Small intestine (tissue), 7 donors: Measurements from ENCODE around the gene SEC61A2. TPM values are rescaled to one million over a fixed set of nuclear protein-coding genes. Genes with fewer than 3 reads are reported as not detected.

Experiments used
- DNase-seq, 2 donors: peaks; one replicate each; pipeline versions ENCODE4 v3.0.0 to v3.0.0-alpha.2; 2013
- FAIRE-seq: peaks from 2 replicates; lab custom pipeline; 2012; peaks lifted over from hg19 to GRCh38; lab: Jason Lieb, UNC
- H3K27ac ChIP-seq, 3 donors: one replicate each; pipeline ENCODE4 v1.5.1; 2013; ENCODE audit warnings: low read length in 2 of 3, mild to moderate bottlenecking in 2 of 3, control low read depth in 1 of 3, inconsistent platforms in 1 of 3, low read depth in 1 of 3, moderate library complexity in 1 of 3
- H3K27me3 ChIP-seq, 3 donors: one replicate each; pipeline ENCODE4 v1.6.1; 2013; ENCODE audit warnings: low read length in 3 of 3, inconsistent platforms in 1 of 3; ENCODE audit not compliant: control insufficient read depth in 3 of 3, insufficient read depth in 3 of 3
- H3K36me3 ChIP-seq, 3 donors: one replicate each; pipeline ENCODE4 v1.6.1; 2013; ENCODE audit warnings: low read length in 3 of 3, inconsistent platforms in 1 of 3, low read depth in 1 of 3, mild to moderate bottlenecking in 1 of 3, moderate library complexity in 1 of 3; ENCODE audit not compliant: control insufficient read depth in 3 of 3, insufficient read depth in 2 of 3
- H3K4me1 ChIP-seq, 3 donors: one replicate each; pipeline ENCODE4 v1.6.1; 2013; ENCODE audit warnings: low read length in 2 of 3, inconsistent platforms in 1 of 3, low read depth in 1 of 3, mild to moderate bottlenecking in 1 of 3, moderate library complexity in 1 of 3; ENCODE audit not compliant: control insufficient read depth in 3 of 3, insufficient read depth in 2 of 3
- H3K4me3 ChIP-seq, 3 donors: one replicate each; pipeline ENCODE4 v1.5.1; 2013; ENCODE audit warnings: low read length in 3 of 3, control low read depth in 1 of 3, inconsistent platforms in 1 of 3, low read depth in 1 of 3, mild to moderate bottlenecking in 1 of 3, moderate library complexity in 1 of 3
- H3K9me3 ChIP-seq, 2 donors: one replicate each; pipeline ENCODE4 v1.6.1; 2013; ENCODE audit warnings: low read depth in 1 of 2, low read length in 1 of 2; ENCODE audit not compliant: control insufficient read depth in 2 of 2, insufficient read depth in 1 of 2
- WGBS, 3 donors: extraction: QIAGEN DNeasy Blood & Tissue Kit; methylation state at CpG; one replicate each; pipeline ENCODE4 v1.1.7; 2013; 5-methylcytosine and 5-hydroxymethylcytosine counted together
- polyA plus RNA-seq, 4 donors: library from polyadenylated mRNA; stranded (reverse) in 3 of 4; unstranded in 1 of 4; fragments of 200-250 nt in 3 of 4; fragments of 120-200 nt in 1 of 4; gene quantifications; one replicate each; pipeline versions ENCODE4 v1.2.1 to v1.2.3, GENCODE V29; 2013
- donor health status: healthy with polysubstance abuse.
- donor health status: control.
- donor health status: control.
- donor health status: Bipolar disorder and iron deficiency.
- donor health status: healthy.

The SEC61A2 gene
- polyA plus RNA-seq, 4 donors: 1.4 to 7.4 (median 2.8) TPM

DNA sequence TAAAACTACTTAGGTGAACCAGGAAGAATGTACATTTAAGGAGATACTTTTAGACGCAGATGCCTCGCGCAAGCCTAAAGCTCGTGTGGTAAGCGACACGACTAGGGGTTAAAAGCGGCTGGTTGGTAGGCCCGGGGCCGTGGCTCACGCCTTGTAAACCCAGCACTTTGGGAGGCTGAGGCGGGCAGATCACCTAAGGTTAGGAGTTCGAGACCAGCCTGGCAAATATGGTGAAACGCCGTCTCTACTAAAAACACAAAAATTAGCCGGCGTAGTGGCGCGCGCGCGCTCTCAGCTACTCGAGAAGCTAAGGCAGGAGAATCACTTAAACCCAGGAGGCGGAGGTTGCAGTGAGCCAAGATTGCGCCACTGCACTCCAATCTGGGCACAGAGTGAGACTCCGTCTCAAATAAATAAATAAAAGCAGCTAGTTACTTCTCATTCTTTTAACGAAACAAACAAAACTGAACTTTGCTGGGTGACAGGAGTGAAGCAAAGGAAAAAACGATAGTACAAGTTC lies 65.3 kb downstream of the SEC61A2 start:
- peak overlapping the region in 1 of 3 donors; percentile 95 for H3K27ac ChIP-seq

DNA sequence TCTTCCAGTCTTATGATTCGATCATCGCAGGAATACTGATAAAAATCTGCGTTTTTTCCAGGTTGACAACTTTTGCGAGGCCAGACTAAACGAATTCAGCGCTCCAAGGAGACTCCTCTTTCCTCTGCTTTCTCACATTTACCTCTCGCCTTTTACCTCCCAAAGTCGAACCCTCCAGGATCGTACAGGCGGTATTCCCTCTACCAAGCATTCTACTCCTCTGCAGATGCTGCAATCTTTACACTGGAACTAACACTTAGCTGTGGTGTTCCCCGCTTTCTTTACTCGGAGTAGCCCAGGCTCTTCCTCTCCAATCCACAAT lies 65.8 kb downstream of the SEC61A2 start:
- H3K4me1 ChIP-seq: peaks cover 0 to 8% (median 7%) of the 10 kb centered on the region in 3 donors
- no peaks in the 10 kb centered on the region for H3K9me3 ChIP-seq
- H3K4me3 ChIP-seq: peak overlapping the region; percentile 58 to 86 (median 76)
- WGBS, 3 donors: 0 to 1% (median 0%) methylated on average over 12 of the region's 12 CpGs
- peaks cover 0 to 4% (median 2%) of the 10 kb centered on the region in 3 donors for H3K36me3 ChIP-seq
- DNase-seq (no peak), FAIRE-seq (no peak)
- no peaks in the 10 kb centered on the region for H3K27me3 ChIP-seq
- peak overlapping the region in 2 of 3 donors; percentile 82 to 95 for H3K27ac ChIP-seq

More for the DNA sequence above, 65.3 kb downstream of the SEC61A2 start:
- no peaks in the 10 kb centered on the region for H3K9me3 ChIP-seq
- WGBS, 3 donors: 2 to 3% (median 3%) methylated on average over 27 of the region's 27 CpGs
- H3K4me3 ChIP-seq: peak overlapping the region; percentile 58 to 86 (median 76)
- H3K27me3 ChIP-seq: no peaks in the 10 kb centered on the region
- peaks cover 0 to 2% (median 2%) of the 10 kb centered on the region in 3 donors for H3K36me3 ChIP-seq
- DNase-seq: peak; percentile 43 to 46
- no peak for FAIRE-seq
- peaks cover 0 to 8% (median 7%) of the 10 kb centered on the region in 3 donors for H3K4me1 ChIP-seq

DNA sequence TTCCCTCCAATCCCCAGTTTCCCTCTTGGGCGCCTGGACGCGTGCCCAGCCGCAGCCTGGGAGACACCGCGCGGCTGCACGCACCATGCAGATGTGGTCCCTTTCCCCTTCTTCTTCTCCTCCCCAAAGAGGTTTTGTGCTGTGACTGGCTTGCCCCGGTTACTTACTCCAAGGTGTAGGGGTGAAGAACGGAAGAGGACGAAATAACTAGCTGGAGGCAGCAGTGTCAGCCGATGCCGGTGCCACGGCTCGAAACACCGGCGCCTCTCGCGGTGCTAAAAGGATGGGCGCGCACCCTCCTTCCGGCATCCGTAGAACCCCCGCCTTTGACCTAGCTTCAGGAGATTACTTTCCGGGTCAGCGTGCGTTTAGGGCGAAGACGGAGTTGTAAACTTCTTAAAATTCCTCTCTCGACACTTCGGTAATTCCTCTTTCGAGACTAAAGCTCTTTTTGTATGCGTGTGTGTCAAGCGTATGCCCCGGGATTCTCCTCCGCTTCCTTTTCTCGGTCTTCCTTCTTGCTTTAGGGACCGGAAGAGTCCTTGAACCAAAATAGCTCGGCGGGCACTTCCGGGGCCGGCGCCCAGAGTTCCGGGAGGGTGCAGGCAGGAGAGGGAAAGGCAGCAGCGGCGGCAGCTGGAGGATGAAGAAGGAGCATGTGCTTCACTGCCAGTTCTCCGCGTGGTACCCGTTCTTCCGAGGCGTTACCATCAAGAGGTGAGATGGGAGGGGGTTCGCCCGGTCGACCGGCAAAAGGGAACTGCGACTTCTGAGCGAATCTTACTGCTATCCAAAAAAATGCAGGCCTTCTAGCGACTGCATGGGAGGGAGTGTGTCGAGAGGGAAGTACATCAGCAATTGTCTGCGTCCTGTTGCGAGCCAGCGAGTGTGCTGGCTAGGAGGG lies 66.4 kb downstream of the SEC61A2 start, which contains the start of the genes CDC123 and NUDT5:
CDC123 (plus strand) TSS at position 586 of the 904 bp plus-strand sequence; CDS start at position 644, 58 bp downstream.
NUDT5 (minus strand) TSS at position 289 of the 904 bp plus-strand sequence. CDS start 9,600 bp downstream, outside the sequence.
- peaks cover 0 to 8% (median 7%) of the 10 kb centered on the region in 3 donors for H3K4me1 ChIP-seq
- H3K9me3 ChIP-seq: no peaks in the 10 kb centered on the region
- FAIRE-seq (no peak), DNase-seq (peak; percentile 91 to 96)
- H3K27me3 ChIP-seq: no peaks in the 10 kb centered on the region
- peak within 1 kb of the TSS; percentile 76 to 95 (median 82) for H3K27ac ChIP-seq
- H3K4me3 ChIP-seq: peak within 1 kb of the TSS; percentile 58 to 86 (median 76)
- peaks cover 0 to 10% (median 2%) of the 10 kb centered on the region in 3 donors for H3K36me3 ChIP-seq
- 0% methylated on average over 62 of the region's 62 CpGs for WGBS, 3 donors

DNA sequence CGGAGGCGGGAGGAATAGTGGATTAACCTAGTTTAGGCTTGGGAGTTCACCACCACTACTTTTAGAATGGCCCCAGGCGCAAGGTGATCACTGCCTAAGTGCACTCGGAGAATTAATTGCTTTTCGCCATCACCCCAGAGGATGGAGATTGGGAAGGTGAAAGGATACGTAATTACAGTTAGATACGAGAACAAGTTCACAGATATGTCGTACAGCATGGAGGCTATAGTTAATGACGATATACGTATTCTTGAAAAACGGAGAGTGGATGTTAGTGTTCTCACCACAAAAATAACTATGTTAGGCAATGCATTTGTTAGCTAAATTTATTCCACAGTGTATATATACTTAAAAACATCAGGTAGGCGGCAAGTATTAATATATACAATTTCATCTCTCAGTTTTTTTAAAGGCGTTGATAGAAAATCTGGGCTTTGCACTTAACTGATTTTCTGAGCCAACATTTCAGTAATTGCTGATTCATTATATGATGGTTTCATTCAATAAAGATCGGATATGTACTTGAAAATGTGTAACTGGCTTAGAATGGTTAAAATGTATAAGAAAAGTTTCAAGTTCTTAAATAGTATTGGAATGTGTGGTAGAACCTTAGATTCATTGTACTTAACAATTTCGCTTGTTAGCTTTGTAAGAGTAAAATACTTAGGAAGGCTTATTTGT lies 67.2 kb downstream of the SEC61A2 start:
- H3K9me3 ChIP-seq: no peaks in the 10 kb centered on the region
- peak overlapping the region; percentile 76 to 95 (median 82) for H3K27ac ChIP-seq
- WGBS, 3 donors: 6 to 9% (median 8%) methylated on average over 15 of the region's 15 CpGs
- no peaks in the 10 kb centered on the region for H3K27me3 ChIP-seq
- peak overlapping the region; percentile 58 to 86 (median 76) for H3K4me3 ChIP-seq
- DNase-seq (no peak), FAIRE-seq (no peak)
- peaks cover 0 to 12% (median 7%) of the 10 kb centered on the region in 3 donors for H3K36me3 ChIP-seq
- peaks cover 0 to 8% (median 7%) of the 10 kb centered on the region in 3 donors for H3K4me1 ChIP-seq

DNA sequence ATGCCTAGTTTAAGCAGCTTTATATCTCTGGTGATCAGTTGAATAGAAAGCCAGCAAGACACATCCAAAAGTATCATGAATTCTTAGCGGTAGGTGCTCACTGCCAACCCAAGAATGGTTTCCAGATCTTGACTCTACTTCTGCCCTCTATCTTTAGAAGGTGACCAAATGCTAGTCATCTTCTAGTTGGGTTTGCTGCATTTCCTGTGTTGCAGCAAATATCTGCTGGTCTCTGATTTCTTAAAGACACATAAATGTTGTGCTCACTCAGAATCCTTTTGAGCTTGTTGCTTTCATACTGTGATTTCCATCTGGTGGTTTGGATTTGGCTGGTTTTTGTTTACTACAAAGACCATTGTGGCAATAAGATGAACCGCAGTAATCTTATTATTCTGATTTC lies 68.7 kb downstream of the SEC61A2 start:
- WGBS, 3 donors: 86 to 93% (median 92%) methylated on average over 2 of the region's 2 CpGs
- H3K36me3 ChIP-seq: peaks cover 0 to 18% (median 8%) of the 10 kb centered on the region in 3 donors
- H3K4me3 ChIP-seq: no peak overlapping the region
- DNase-seq: no peak
- no peak for FAIRE-seq
- H3K27ac ChIP-seq: no peak overlapping the region
- H3K4me1 ChIP-seq: peaks cover 0 to 8% (median 7%) of the 10 kb centered on the region in 3 donors
- H3K9me3 ChIP-seq: no peaks in the 10 kb centered on the region
- no peaks in the 10 kb centered on the region for H3K27me3 ChIP-seq

DNA sequence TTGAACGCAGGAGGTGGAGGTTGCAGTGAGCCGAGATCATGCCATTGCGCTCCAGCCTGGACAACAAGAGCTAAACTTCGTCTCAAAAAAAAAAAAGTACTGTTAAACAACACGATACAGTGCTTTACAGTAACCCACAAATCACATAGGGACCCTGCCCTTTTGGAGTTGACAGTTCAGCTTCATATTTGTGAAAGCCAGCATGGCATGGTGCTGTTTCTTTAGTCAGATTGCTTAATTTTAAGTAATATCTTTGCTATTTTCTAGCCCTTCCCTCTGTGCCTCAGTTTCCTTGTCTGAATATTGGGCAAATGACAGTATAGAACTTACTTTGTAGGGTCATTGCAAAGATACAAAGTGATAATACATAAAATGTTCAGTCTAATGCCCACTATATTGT lies 71.4 kb downstream of the SEC61A2 start:
- Histone ChIP-seq H3K27ac (no peak overlapping the region), H3K4me3 (no peak overlapping the region), H3K27me3 (no peaks in the 10 kb centered on the region), H3K36me3 (peaks cover 0 to 29% (median 8%) of the 10 kb centered on the region in 3 donors), H3K9me3 (no peaks in the 10 kb centered on the region), H3K4me1 (peaks cover 0 to 4% (median 0%) of the 10 kb centered on the region in 3 donors)
- WGBS, 3 donors: 95 to 98% (median 96%) methylated on average over 5 of the region's 5 CpGs
- FAIRE-seq (no peak), DNase-seq (no peak)

DNA sequence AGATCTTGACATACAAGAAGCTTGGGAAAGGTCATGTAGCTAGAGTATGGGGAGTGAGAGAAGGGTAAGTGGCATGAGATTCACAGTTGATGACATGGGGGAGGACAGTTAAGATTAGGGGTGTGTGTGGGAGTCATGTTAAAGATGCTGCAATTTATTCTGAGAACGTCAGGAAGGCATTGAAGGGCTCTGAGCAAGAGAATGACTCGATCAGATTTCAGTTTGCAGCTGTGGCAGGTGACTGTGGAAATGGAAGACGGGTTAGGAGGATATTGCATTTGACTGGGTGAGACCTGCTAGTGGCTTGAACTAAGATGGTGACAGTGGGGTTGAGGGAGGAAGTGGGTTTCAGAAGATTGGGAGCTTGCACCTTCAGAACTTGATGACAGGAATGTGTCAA lies 72.1 kb downstream of the SEC61A2 start:
- WGBS, 3 donors: 70 to 88% (median 79%) methylated on average over 3 of the region's 3 CpGs
- DNase-seq (no peak), FAIRE-seq (no peak)
- Histone ChIP-seq H3K36me3 (peaks cover 0 to 33% (median 8%) of the 10 kb centered on the region in 3 donors), H3K27ac (no peak overlapping the region), H3K27me3 (no peaks in the 10 kb centered on the region), H3K9me3 (no peaks in the 10 kb centered on the region), H3K4me1 (peaks cover 0 to 4% (median 0%) of the 10 kb centered on the region in 3 donors), H3K4me3 (no peak overlapping the region)

DNA sequence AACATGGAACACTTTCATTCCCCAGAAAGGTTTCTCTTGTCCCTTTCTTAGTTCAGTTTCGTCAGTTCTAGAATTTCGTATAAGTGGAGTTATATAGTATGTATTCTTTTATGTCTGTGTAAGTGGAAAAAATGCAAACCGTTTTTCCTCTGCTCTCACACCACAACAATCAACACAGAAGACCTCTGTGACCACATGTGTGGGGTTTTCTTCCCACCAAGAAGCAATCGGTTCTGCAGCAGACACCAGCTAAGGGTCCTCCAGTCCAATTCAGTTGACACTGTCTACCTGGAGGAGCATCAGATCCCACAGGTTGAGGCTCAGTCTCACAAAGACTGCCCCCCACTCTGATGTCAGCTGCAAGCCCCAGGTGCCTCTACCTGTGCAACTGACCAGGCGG lies 72.7 kb downstream of the SEC61A2 start:
- H3K27ac ChIP-seq: no peak overlapping the region
- H3K9me3 ChIP-seq: no peaks in the 10 kb centered on the region
- DNase-seq (no peak), FAIRE-seq (no peak)
- no peaks in the 10 kb centered on the region for H3K27me3 ChIP-seq
- 73 to 87% (median 78%) methylated on average over 5 of the region's 5 CpGs for WGBS, 3 donors
- no peak overlapping the region for H3K4me3 ChIP-seq
- H3K4me1 ChIP-seq: peaks cover 0 to 4% (median 0%) of the 10 kb centered on the region in 3 donors
- H3K36me3 ChIP-seq: peaks cover 0 to 34% (median 8%) of the 10 kb centered on the region in 3 donors
